22Rv1 (cell line): Measurements from ENCODE around the gene ATP10A.

Experiments
- CTCF ChIP-seq: fragments of 450-650 bp; IDR thresholded peaks from 2 replicates; pipeline ENCODE4 v1.5.1; 2017; ENCODE audit warnings: mild to moderate bottlenecking
- ZFX ChIP-seq: fragments of 450-650 bp; IDR thresholded peaks from 2 replicates; pipeline ENCODE4 v1.6.1; 2017; ENCODE audit warnings: antibody characterized with exemption, borderline replicate concordance

- TF ChIP-seq CTCF, result no peak
- no peak for TF ChIP-seq ZFX
These were observed 31.0 kb downstream of the ATP10A start for GRCh38 chr15:25832158-25832557.
